Measurements from ENCODE around the gene TARBP1. TPM values are rescaled to one million over a fixed set of nuclear protein-coding genes. Genes with fewer than 3 reads are reported as not detected.

Gene TARBP1
- total and polyA plus RNA-seq, 2 of the 4 experiments (the other 2 are of a cell fraction): 10.6 to 17.7 TPM

GRCh38 chr1:234526922-234527321 is 47.9 kb upstream of the TARBP1 start:
- WGBS, 2 experiments (ENCODE audit: extremely low coverage in 2 of 2, insufficient read length in 1 of 2): no CpG with 5 or more reads among the region's 3 CpGs
- no peak for TF ChIP-seq MXI1 (IDR thresholded peaks at IDR 0.05; ENCODE audit: borderline replicate concordance, low read depth, low read length)
- no peak for TF ChIP-seq MAZ (IDR thresholded peaks at IDR 0.05; ENCODE audit: borderline replicate concordance, low read depth, low read length)
- no peak for TF ChIP-seq ELK1 (IDR thresholded peaks at IDR 0.05; ENCODE audit: borderline replicate concordance, low read depth, low read length)
- TF ChIP-seq NFE2L2 (IDR thresholded peaks at IDR 0.05; ENCODE audit: low read depth, low read length): no peak
- TF ChIP-seq RFX5 (IDR thresholded peaks at IDR 0.05; ENCODE audit: low read depth, low read length): no peak
- no peak for TF ChIP-seq RAD21 (IDR thresholded peaks at IDR 0.05; ENCODE audit: low read length)
- no peak for TF ChIP-seq SMC3 (IDR thresholded peaks at IDR 0.05; ENCODE audit: low read depth, low read length)
- no peak for TF ChIP-seq CEBPB (IDR thresholded peaks at IDR 0.05; ENCODE audit: low read depth, low read length)
- no peak for TF ChIP-seq RCOR1 (IDR thresholded peaks at IDR 0.05; ENCODE audit: insufficient replicate concordance, low read length)
- TF ChIP-seq CTCF (conservative IDR thresholded peaks at IDR 0.05; ENCODE audit: low read depth, low read length): no peak
- DNase-seq (no peak), ATAC-seq (ENCODE audit: low read depth) (no peak)
- Histone ChIP-seq H3K9me3 (ENCODE audit: control insufficient read depth, insufficient read depth, low read length) (no peaks in the 10 kb centered on the region), H3K18ac (ENCODE audit: low read depth, low read length) (no peak overlapping the region), H4K20me1 (ENCODE audit: insufficient read depth, low read length) (no peaks in the 10 kb centered on the region), H3K4ac (ENCODE audit: low read depth, low read length) (no peak overlapping the region), H2AFZ (replicated peaks; ENCODE audit: low read length, poor library complexity) (no peak overlapping the region), H3K27me3 (ENCODE audit: control insufficient read depth, insufficient read depth, low read length) (no peaks in the 10 kb centered on the region), H4K5ac (ENCODE audit: low read depth, low read length) (no peak overlapping the region), H2AK5ac (ENCODE audit: low read depth, low read length) (no peak overlapping the region), H3K79me1 (ENCODE audit: low read depth in 1 of 2, low read length in 2 of 2) (no peaks in the 10 kb centered on the region; a peak in 1 of 4 replicates), H3K4me1 (ENCODE audit: control insufficient read depth, insufficient read depth, low read length) (peaks cover 19% of the 10 kb centered on the region), H2BK120ac (ENCODE audit: low read depth, low read length) (no peak overlapping the region), H4K8ac (ENCODE audit: low read depth in 2 of 2, low read length in 2 of 2) (no peak overlapping the region), H2BK5ac (ENCODE audit: low read depth, low read length, poor library complexity, severe bottlenecking) (no peak overlapping the region), H3K14ac (replicated peaks; ENCODE audit: low read depth, low read length) (no peak overlapping the region), H2BK15ac (ENCODE audit: low read depth, low read length) (no peak overlapping the region), H3K23ac (ENCODE audit: low read depth, low read length) (no peak overlapping the region), H3K4me3 (ENCODE audit: insufficient read depth, low read depth, low read length) (no peak overlapping the region), H2BK20ac (ENCODE audit: low read depth, low read length) (no peak overlapping the region), H3K56ac (ENCODE audit: extremely low read depth, insufficient read depth, low read length) (no peak overlapping the region), H3K4me2 (ENCODE audit: low read depth, low read length) (no peak overlapping the region), H2AK9ac (replicated peaks; ENCODE audit: low read depth, low read length, poor library complexity) (no peak overlapping the region), H3K36me3 (ENCODE audit: control insufficient read depth, insufficient read depth, low read length) (no peaks in the 10 kb centered on the region), H3K9ac (ENCODE audit: low read depth, low read length) (no peak overlapping the region), H3K27ac (ENCODE audit: insufficient read depth, low read length) (no peak overlapping the region), H4K91ac (ENCODE audit: insufficient read depth, low read depth, low read length) (no peak overlapping the region), H3K9me1 (ENCODE audit: insufficient read depth, low read length) (peaks cover 7% of the 10 kb centered on the region)
- ChIA-PET CTCF (no interaction called here), POLR2A (ENCODE audit: unreplicated experiment) (no interaction called here)
- in situ Hi-C loops (cut with MboI; ENCODE audit: low sequenced_read_pairs) (no loop called here), dilution Hi-C loops (cut with HindIII; ENCODE audit: low sequenced_read_pairs, unreplicated experiment) (no loop called here), intact Hi-C loops (cut with micrococcal nuclease) (no loop called here)
- no TSS peak for BruUV-seq (replicated peaks)

All from IMR-90 (cell line).